ENCODE data around the gene FBLN1. TPM values are rescaled to one million over a fixed set of nuclear protein-coding genes. Genes with fewer than 3 reads are reported as not detected.
A peak's percentile ranks its signal among the peaks of the same experiment; 100 is the strongest.
"Not testable (repeated sequence)": the region's sequence is repeated elsewhere in the genome, so short reads cannot be mapped to it uniquely, and the experiment has no call there.

Gene FBLN1
- total and polyA plus RNA-seq, 2 donors, result 9.3 to 36.3 TPM

DNA sequence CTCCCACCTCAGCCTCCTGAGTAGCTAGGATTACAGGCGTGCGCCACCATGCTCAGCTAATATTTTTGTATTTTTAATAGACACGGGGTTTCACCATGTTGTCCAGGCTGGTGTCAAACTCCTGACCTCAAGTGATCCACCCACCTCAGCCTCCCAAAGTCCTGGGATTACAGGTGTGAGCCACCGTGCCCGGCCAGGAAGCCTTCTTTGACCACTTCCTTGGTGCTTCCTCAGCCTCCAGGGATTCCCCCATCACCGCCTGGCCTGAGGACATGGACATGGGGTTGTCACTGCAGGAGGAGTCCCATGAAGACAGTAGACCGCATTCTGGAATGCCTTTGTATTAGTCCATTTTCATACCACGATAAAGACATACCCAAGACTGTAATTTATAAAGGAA is 8.4 kb upstream of the FBLN1 start:
- H3K9me3 ChIP-seq (ENCODE audit: control insufficient read depth in 2 of 2, insufficient read depth in 1 of 2, low read length in 1 of 2); H3K4me1 ChIP-seq (ENCODE audit: control insufficient read depth in 2 of 2, insufficient read depth in 2 of 2, low read length in 2 of 2); H3K4me3 ChIP-seq (ENCODE audit: low read length in 2 of 2); H3K27ac ChIP-seq (ENCODE audit: low read depth in 1 of 2, low read length in 1 of 2); H3K27me3 ChIP-seq (ENCODE audit: control insufficient read depth in 2 of 2, insufficient read depth in 1 of 2, low read length in 1 of 2); H3K36me3 ChIP-seq (ENCODE audit: control insufficient read depth in 2 of 2, insufficient read depth in 2 of 2, low read length in 1 of 2); DNase-seq (ENCODE audit: low read depth in 6 of 9, low spot score in 9 of 9): not testable (repeated sequence)
- WGBS, result 83% methylated on average over 8 of the region's 8 CpGs

DNA sequence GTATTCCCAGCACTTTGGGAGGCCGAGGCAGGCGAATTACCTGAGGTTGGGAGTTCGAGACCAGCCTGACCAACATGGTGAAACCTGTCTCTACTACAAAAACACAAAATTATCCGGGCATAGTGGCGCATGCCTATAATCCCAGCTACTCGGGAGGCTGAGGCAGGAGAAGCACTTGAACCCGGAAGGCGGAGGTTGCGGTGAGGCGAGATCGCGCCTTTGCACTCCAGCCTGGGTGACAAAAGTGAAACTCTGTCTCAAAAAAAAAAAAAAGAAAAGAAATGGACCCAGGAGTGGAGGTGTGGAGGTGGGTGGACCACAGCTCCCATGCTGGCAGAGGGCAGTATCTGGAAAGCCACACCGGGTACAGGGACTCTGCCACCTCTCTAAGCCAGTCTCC is 7.1 kb upstream of the FBLN1 start:
- H3K36me3 ChIP-seq (ENCODE audit: control insufficient read depth in 2 of 2, insufficient read depth in 2 of 2, low read length in 1 of 2); H3K4me3 ChIP-seq (ENCODE audit: low read length in 2 of 2); H3K9me3 ChIP-seq (ENCODE audit: control insufficient read depth in 2 of 2, insufficient read depth in 1 of 2, low read length in 1 of 2); H3K4me1 ChIP-seq (ENCODE audit: control insufficient read depth in 2 of 2, insufficient read depth in 2 of 2, low read length in 2 of 2); H3K27ac ChIP-seq (ENCODE audit: low read depth in 1 of 2, low read length in 1 of 2); H3K27me3 ChIP-seq (ENCODE audit: control insufficient read depth in 2 of 2, insufficient read depth in 1 of 2, low read length in 1 of 2); DNase-seq (ENCODE audit: low read depth in 6 of 9, low spot score in 9 of 9): not testable (repeated sequence)
- WGBS, result 97% methylated on average over 13 of the region's 13 CpGs

DNA sequence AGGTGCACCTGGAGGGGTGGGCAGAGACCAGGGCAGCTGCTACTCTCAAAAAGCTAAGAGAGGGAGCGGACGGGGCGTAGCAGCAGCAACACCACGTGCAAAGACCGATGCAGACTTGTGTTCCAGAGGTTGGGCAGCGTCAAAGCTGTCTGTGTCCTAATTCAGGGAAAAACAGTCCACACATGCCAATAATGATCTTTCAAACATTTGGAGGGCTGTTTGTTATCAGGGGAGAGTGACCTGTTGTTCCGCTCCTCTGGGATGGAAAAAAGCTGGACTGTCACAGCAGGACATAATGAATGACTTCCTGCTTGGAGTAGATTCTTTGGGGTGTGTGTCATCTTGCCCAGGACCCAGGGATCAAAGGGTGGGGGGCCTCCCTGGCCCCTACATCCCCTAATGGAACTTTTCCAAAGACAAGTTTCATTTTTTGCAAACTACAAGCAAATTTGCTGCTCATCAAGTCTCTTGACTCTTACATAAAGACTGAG is 6.2 kb upstream of the FBLN1 start:
- H3K4me3 ChIP-seq (ENCODE audit: low read length in 2 of 2), result no peak overlapping the region
- peaks cover 0 to 2% of the 10 kb centered on the region in 2 donors for H3K27me3 ChIP-seq (ENCODE audit: control insufficient read depth in 2 of 2, insufficient read depth in 1 of 2, low read length in 1 of 2)
- WGBS, result 70% methylated on average over 7 of the region's 7 CpGs
- no peak overlapping the region for H3K27ac ChIP-seq (ENCODE audit: low read depth in 1 of 2, low read length in 1 of 2)
- no peaks in the 10 kb centered on the region for H3K4me1 ChIP-seq (ENCODE audit: control insufficient read depth in 2 of 2, insufficient read depth in 2 of 2, low read length in 2 of 2)
- DNase-seq (ENCODE audit: low read depth in 6 of 9, low spot score in 9 of 9), result no peak
- no peaks in the 10 kb centered on the region for H3K36me3 ChIP-seq (ENCODE audit: control insufficient read depth in 2 of 2, insufficient read depth in 2 of 2, low read length in 1 of 2)
- H3K9me3 ChIP-seq (ENCODE audit: control insufficient read depth in 2 of 2, insufficient read depth in 1 of 2, low read length in 1 of 2), result no peaks in the 10 kb centered on the region

DNA sequence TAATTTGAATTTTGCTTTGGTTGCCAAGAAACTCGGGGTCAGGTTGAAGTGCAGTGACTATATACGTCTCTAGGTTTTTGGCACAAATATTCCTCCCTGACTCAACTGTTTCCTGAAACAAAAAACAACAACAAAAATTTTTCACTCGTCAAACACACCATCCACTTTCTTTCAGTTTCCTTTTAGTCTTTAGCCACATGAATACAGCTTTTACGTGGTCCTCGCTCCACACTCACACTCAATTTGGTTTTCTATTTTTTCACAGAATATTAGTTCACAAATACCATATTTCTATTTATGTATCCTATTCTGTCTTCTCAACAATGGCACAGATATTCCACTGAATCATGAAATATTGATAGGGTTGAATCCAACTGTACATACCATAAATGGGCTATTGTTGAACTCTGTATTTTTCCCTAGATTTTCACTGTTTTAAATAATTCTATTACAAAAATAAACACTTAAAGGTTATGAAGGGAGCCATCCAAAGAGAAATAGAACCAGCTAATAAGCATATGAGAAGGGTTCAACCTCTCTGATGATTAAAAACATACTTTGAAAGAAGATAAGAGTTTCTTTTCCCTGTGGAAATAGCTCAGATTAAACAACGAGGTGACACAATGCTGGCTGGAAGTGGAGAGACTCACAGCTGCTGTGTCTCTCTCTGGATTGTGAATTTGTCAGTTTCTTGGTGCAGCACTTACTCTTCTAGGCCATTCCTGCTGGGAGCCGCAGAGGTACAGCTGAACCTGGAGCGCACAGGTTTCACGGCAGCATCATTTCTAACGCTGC is 5.1 kb upstream of the FBLN1 start:
- Histone ChIP-seq H3K36me3 (ENCODE audit: control insufficient read depth in 2 of 2, insufficient read depth in 2 of 2, low read length in 1 of 2) (no peaks in the 10 kb centered on the region), H3K27ac (ENCODE audit: low read depth in 1 of 2, low read length in 1 of 2) (no peak overlapping the region), H3K4me1 (ENCODE audit: control insufficient read depth in 2 of 2, insufficient read depth in 2 of 2, low read length in 2 of 2) (no peaks in the 10 kb centered on the region), H3K27me3 (ENCODE audit: control insufficient read depth in 2 of 2, insufficient read depth in 1 of 2, low read length in 1 of 2) (peaks cover 9 to 10% of the 10 kb centered on the region in 2 donors), H3K4me3 (ENCODE audit: low read length in 2 of 2) (no peak overlapping the region), H3K9me3 (ENCODE audit: control insufficient read depth in 2 of 2, insufficient read depth in 1 of 2, low read length in 1 of 2) (no peaks in the 10 kb centered on the region)
- no peak for DNase-seq (ENCODE audit: low read depth in 6 of 9, low spot score in 9 of 9)
- WGBS, result 75% methylated on average over 10 of the region's 10 CpGs

DNA sequence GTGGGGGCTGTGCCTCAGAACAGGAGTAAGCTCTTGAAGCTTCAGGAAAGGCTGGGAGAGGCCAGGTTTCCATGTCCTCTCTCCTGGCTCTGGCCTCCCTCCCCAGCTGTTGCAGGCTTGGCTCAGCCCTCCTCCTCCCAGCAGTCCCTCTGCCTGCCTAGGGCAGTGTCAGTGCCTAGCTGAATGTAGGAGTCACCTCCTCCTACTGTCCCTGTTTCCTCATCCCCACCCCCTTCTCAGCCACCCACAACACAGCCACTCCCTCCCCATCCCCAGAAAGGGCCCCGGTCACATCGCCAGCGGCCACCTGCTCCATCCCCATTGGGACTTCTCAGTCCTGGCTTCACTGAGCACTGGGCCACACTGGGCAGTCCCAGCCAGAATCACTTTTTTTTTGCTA is 2.9 kb upstream of the FBLN1 start:
- Histone ChIP-seq H3K4me1 (ENCODE audit: control insufficient read depth in 2 of 2, insufficient read depth in 2 of 2, low read length in 2 of 2) (peaks cover 4 to 18% of the 10 kb centered on the region in 2 donors), H3K9me3 (ENCODE audit: control insufficient read depth in 2 of 2, insufficient read depth in 1 of 2, low read length in 1 of 2) (no peaks in the 10 kb centered on the region), H3K4me3 (ENCODE audit: low read length in 2 of 2) (no peak overlapping the region), H3K27ac (ENCODE audit: low read depth in 1 of 2, low read length in 1 of 2) (no peak overlapping the region), H3K36me3 (ENCODE audit: control insufficient read depth in 2 of 2, insufficient read depth in 2 of 2, low read length in 1 of 2) (no peaks in the 10 kb centered on the region), H3K27me3 (ENCODE audit: control insufficient read depth in 2 of 2, insufficient read depth in 1 of 2, low read length in 1 of 2) (peaks cover 20 to 21% of the 10 kb centered on the region in 2 donors)
- no peak for DNase-seq (ENCODE audit: low read depth in 6 of 9, low spot score in 9 of 9)
- 95% methylated on average over 3 of the region's 3 CpGs for WGBS

DNA sequence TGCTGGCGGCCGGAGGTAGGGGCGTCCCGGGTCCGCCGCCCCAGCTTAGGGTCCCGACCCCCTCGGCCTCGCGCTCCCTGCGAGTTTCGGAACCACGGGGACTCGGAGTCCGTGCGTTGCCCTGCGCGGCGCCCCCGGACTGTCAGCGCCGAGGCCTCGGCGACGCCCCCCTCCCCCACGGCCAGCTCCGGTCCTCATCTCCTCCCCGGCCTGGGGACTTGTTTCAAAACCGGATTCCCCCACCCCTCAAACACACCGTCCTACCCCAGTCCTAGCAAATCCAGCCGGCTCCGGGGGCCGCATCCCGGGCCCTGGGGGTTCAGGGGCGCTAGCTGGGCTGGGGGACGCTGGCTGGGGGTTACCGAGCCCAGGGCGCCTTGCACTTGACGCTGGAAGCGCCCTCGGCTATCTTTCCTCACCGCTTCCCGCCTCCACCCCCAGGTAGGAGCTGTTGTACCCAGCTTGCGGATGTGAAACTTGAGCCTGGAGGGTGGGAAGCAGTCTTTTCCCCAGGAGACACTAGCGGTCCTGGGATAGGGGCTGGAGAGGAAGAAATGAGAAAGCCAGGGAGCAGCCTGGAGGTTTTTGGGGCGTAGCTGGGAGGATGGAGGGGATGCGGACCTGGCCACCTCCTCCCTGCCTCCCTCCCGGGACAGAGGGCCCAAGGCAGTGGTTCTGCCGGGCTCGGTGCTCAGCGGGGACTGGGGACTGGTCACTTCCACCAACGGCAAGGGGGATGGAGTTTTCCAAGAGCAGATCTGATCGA is 550 bp downstream of the FBLN1 start:
- DNase-seq (ENCODE audit: low read depth in 6 of 9, low spot score in 9 of 9), result peak in 2 of 9 donors; percentile 16 to 35
- WGBS, result 27% methylated on average over 53 of the region's 53 CpGs
- Histone ChIP-seq H3K36me3 (ENCODE audit: control insufficient read depth in 2 of 2, insufficient read depth in 2 of 2, low read length in 1 of 2) (no peaks in the 10 kb centered on the region), H3K9me3 (ENCODE audit: control insufficient read depth in 2 of 2, insufficient read depth in 1 of 2, low read length in 1 of 2) (no peaks in the 10 kb centered on the region), H3K4me1 (ENCODE audit: control insufficient read depth in 2 of 2, insufficient read depth in 2 of 2, low read length in 2 of 2) (peaks cover 4 to 38% of the 10 kb centered on the region in 2 donors), H3K4me3 (ENCODE audit: low read length in 2 of 2) (peak overlapping the region; percentile 48 to 51), H3K27ac (ENCODE audit: low read depth in 1 of 2, low read length in 1 of 2) (no peak overlapping the region), H3K27me3 (ENCODE audit: control insufficient read depth in 2 of 2, insufficient read depth in 1 of 2, low read length in 1 of 2) (peaks cover 21 to 24% of the 10 kb centered on the region in 2 donors)

DNA sequence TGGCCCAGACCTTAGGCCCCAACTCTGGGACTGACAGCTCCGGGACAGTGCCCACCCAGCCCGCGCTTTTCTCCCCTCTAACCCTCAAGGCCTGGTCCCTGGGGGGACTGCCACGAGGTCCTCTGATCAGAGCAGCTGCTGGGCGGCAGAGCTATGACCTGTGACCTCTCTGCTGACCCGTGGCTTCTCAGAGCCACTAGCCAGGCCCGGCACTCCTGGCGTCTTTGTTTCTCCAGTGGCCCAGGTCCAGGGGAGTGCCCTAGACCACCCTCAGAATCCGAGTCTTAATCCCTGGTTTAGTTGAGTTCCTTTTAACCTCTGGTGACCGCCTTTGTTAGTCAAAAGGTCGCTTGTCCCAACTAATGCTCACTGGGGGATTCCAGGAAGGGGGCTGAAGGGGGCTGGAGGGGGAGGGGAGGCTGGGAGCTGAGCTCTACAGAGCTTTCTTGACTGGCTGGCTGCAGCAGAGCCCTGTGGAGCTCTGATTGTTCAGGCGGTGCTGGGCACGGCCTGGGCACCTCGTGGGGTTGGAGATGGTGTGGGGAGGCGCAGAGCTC is 1.2 kb downstream of the FBLN1 start:
- DNase-seq (ENCODE audit: low read depth in 6 of 9, low spot score in 9 of 9), result peak in 2 of 9 donors; percentile 5
- Histone ChIP-seq H3K27ac (ENCODE audit: low read depth in 1 of 2, low read length in 1 of 2) (peak overlapping the region in 1 of 2 donors; percentile 78), H3K36me3 (ENCODE audit: control insufficient read depth in 2 of 2, insufficient read depth in 2 of 2, low read length in 1 of 2) (no peaks in the 10 kb centered on the region), H3K4me3 (ENCODE audit: low read length in 2 of 2) (peak overlapping the region in 1 of 2 donors; percentile 48), H3K27me3 (ENCODE audit: control insufficient read depth in 2 of 2, insufficient read depth in 1 of 2, low read length in 1 of 2) (peaks cover 21 to 24% of the 10 kb centered on the region in 2 donors), H3K9me3 (ENCODE audit: control insufficient read depth in 2 of 2, insufficient read depth in 1 of 2, low read length in 1 of 2) (no peaks in the 10 kb centered on the region), H3K4me1 (ENCODE audit: control insufficient read depth in 2 of 2, insufficient read depth in 2 of 2, low read length in 2 of 2) (peaks cover 4 to 38% of the 10 kb centered on the region in 2 donors)
- WGBS, result 74% methylated on average over 15 of the region's 15 CpGs

DNA sequence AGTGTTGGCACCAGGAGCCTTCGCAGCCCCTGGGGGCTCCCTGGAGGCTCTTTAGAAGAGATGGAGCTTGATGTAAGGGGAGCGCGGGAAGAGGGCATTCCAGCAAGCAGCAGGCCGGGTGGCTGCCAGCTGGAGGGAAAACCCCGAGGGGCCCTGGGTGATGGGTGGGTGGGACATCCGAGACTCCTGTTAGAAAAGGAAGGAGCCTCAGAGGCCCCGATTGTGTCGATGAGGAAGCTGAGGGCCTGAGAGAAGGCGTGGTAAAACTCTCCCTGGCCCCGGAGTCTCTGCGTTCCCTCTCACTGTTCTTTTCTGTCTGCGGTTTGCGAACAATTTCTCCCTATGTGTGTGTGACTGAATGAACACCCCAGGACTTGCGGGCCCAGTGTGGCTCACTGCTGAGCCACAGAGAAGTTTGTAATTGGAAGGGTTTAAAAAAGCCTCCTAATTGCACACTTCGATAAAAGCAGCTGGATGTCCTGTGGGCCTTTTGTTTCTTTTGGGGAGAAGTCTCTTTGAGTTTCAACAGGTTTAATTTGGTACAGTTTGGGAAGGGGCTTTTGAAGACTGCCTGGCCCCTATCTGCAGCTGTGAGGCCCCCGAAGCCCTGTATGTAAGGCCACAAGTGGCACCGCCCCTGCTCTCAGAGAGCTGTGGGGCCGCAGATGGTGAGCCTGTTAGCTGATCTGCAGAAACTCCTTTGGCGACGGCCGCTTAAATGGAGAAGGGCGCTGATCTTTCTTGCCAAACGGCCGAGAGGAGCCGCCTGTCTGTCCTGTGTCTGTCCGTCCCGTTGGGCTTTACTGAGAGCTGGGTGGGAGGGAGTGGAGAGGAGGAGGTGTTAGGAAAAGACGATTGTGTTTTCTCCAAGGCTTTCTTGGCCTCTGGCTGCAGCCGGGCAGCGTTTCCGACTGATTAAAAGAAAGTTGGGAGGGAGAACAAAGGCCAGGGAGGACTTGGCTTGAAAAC is 2.0 kb downstream of the FBLN1 start:
- no peaks in the 10 kb centered on the region for H3K36me3 ChIP-seq (ENCODE audit: control insufficient read depth in 2 of 2, insufficient read depth in 2 of 2, low read length in 1 of 2)
- peak in 5 of 9 donors; percentile 13 to 68 (median 30) for DNase-seq (ENCODE audit: low read depth in 6 of 9, low spot score in 9 of 9)
- H3K27me3 ChIP-seq (ENCODE audit: control insufficient read depth in 2 of 2, insufficient read depth in 1 of 2, low read length in 1 of 2), result peaks cover 21 to 24% of the 10 kb centered on the region in 2 donors
- peak overlapping the region; percentile 15 to 78 for H3K27ac ChIP-seq (ENCODE audit: low read depth in 1 of 2, low read length in 1 of 2)
- H3K4me3 ChIP-seq (ENCODE audit: low read length in 2 of 2), result peak overlapping the region in 1 of 2 donors; percentile 48
- no peaks in the 10 kb centered on the region for H3K9me3 ChIP-seq (ENCODE audit: control insufficient read depth in 2 of 2, insufficient read depth in 1 of 2, low read length in 1 of 2)
- peaks cover 4 to 42% of the 10 kb centered on the region in 2 donors for H3K4me1 ChIP-seq (ENCODE audit: control insufficient read depth in 2 of 2, insufficient read depth in 2 of 2, low read length in 2 of 2)
- WGBS, result 24% methylated on average over 31 of the region's 31 CpGs
